HG02678 (cell line): Measurements from ENCODE around the gene PPA1.
"Not testable (repeated sequence)": the region's sequence is repeated elsewhere in the genome, so short reads cannot be mapped to it uniquely, and the experiment has no call there.

Experiments
- ATAC-seq: cut with Tn5 transposase; IDR thresholded peaks from one replicate; pipeline ENCODE4 v1.9.1; 2021; ENCODE audit warnings: mild to moderate bottlenecking, moderate library complexity; ENCODE audit not compliant: unreplicated experiment

PPA1 gene

GRCh38 chr10:70222340-70222794 is 10.9 kb downstream of the PPA1 start:
- no peak for ATAC-seq

- no peak for ATAC-seq
These were observed 12.2 kb downstream of the PPA1 start for GRCh38 chr10:70221030-70221429.

DNA sequence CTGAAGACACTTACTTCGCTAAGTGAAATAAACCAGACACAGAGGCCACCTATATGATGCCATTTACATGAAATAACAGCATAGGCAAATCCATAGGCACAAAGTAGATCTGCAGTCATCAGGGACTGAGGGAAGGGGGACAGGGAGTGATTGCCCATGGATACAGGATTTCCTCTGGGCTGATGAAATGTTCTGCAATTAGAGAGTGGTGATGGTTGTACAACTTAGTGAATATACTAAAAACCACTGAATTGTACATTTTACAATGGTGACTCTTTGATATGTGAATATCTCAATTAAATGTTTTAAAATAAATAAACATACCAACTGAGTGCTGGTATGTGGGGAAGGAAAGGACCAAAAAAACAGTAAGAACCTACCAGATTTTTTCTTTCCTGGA is 20.4 kb downstream of the PPA1 start:
- no peak for ATAC-seq

DNA sequence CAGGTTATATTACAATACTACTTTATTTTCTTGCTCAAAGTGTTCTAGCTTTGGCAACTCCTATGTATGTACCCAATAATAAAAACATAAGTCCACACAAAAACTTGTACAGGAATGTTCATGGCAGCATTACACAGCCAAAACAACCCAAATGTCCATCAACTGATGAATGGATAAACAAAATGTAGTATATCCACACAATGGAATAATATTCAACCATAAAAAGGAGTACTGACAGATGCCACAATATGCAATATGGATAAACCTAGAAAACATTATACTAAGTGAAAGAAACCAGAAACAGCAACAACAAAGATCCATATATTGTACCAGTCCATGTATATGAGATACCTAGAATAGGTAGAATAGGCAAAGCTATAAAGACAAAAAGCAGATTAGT is 21.0 kb downstream of the PPA1 start:
- ATAC-seq, result no peak

GRCh38 chr10:70206762-70207161 is 26.5 kb downstream of the PPA1 start:
- no peak for ATAC-seq

DNA sequence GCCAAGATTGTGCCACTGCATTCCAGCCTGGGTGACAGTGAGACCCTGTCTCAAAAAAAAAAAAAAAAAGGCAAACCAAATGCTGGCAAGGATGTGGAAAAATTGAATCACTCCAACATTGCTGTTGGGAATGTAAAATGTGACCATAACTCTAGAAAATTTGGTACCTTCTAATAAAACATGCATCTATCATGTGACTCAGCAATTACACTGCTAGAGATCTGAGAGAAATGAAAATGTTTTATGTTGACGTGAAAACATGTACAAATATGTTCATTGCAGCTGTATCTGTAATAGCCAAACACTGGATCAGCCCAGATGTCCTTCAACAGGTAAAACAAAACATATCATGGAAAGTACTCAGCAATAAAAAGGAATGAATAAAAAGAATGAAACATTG is 32.1 kb downstream of the PPA1 start:
- ATAC-seq, result no peak

- ATAC-seq, result no peak
These were observed 34.3 kb downstream of the PPA1 start for GRCh38 chr10:70198696-70199466.

GRCh38 chr10:70197235-70197945 is 35.8 kb downstream of the PPA1 start:
- ATAC-seq, result no peak

GRCh38 chr10:70193391-70193844 is 39.8 kb downstream of the PPA1 start:
- no peak for ATAC-seq

DNA sequence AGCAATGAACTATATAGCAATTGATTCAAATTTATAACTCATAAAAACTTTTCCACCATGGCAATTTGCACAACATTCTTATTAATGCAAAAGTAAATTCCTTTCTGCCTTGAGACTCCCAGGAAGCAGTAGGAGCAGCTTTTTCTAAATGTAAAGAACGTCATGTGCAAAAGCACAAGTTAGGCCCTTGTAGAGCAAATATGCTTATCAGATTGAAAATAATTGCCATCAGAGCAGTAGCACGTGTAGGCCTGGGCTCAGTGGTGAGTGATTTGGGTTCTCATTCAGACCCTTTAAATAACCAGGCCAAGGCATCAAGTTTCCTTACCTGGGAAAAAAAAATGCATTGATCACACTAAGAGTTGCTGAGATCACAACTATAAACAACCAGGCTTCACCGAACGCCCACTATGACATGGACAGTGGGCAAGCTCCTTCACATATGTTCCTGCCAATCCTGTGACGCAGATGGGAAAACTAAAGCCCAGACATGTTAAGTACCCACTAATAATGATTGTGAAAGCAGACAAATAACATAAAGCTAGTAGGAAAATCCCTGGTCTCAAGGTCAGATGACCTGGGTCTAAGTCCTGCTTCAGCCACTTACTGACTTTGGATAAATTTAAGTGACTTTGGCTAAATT is 40.8 kb downstream of the PPA1 start:
- ATAC-seq, result no peak

DNA sequence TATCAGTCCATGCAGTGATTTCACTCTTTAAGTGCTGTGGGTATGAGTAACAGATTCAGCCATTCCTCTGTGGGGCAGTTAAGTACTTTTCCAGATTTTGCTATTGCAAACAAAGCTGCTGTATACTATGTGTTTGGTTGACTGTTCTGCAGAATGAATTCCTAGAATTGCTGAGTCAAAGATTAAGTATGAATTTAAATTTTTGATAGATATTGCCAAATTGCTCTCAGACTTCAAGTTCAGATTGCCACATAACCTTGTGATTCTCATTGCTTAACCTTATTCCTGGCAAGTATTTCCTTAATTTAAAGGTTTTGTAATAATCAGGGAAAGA is 41.3 kb downstream of the PPA1 start:
- ATAC-seq, result no peak

DNA sequence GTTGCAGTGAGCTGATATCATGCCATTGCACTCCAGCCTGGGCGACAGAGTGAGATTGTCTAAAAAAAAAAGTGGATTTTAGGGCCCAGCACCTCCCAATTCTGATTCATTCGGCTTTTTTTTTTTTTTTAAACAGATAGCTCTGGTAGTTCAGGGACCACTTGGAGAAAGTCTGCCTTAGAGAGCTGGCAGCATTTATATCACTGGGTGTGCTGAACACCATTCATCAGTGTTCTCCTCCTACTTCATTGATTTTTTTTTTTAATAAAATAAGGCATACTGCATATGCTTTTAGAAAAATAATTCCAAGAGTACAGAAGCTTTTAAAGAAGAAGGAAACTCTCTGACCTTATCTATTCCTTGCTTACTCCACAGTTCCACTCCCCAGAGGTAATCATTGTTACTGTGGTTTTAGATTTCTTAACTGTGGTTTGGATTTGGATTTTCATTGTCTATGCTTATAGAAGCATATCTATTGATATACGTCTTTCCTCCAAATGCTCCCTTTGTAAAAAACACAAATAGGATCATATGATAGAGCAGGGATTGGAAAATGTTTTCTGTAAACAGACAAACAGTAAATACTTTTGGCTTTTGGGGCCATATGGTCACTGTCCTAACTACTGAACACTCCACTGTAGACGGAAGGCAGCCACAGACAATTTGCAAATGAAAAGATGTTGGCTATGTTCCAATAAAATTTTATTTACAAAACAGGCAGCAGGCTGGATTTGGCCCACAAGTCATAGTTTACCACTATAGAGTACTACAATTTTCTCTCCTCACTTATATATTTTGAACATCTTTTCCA is 41.9 kb downstream of the PPA1 start:
- no peak for ATAC-seq

GRCh38 chr10:70190581-70190980 is 42.6 kb downstream of the PPA1 start:
- ATAC-seq, result no peak

DNA sequence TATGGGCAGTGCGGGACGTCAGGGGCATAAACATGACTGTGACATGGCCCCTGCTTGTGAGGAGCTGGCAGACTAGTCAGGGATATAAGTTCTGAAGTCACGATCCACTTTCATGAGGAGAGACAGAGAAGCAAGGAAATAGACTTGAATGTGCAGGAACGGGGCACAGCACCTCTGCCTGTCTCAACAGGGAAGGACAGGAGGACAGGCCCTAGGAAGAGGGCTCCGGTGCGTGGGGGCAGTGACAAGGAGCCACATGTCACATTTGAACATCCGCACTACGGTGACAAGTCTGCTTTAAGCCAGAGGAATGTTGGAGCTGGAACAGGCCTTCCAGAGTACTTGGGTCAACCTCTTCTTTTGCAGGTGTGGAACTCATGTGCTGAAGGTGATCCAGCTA is 43.1 kb downstream of the PPA1 start:
- ATAC-seq, result no peak

GRCh38 chr10:70188768-70189167 is 44.5 kb downstream of the PPA1 start:
- no peak for ATAC-seq

GRCh38 chr10:70186571-70186970 is 46.7 kb downstream of the PPA1 start:
- no peak for ATAC-seq

DNA sequence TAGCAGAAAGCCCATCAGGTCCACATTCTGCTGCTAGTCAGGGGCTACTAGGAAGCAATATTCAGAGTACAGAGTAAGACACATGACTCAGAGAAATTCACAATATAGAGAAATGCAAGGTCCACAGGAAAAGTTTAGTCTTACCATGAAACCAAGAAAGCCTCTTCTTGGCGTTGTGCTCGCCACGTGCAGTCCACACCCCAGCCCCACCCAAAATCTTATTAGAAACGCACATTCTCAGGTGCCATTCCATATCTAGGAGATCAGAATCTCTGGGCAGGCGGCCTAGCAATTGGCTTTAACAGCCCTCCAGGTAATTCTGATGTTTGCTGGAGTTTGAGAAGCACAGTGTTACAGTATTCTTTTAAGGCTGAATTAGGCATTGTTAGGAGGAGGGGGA is 47.1 kb downstream of the PPA1 start:
- no peak for ATAC-seq

GRCh38 chr10:70183304-70183703 is 49.9 kb downstream of the PPA1 start:
- no peak for ATAC-seq

GRCh38 chr10:70179209-70179608 is 54.0 kb downstream of the PPA1 start:
- not testable (repeated sequence) for ATAC-seq

GRCh38 chr10:70178139-70178725 is 55.0 kb downstream of the PPA1 start:
- no peak for ATAC-seq

- no peak for ATAC-seq
These were observed 56.8 kb downstream of the PPA1 start for GRCh38 chr10:70176441-70176840.
